ENCODE measurements around the gene CMIP. TPM values are rescaled to one million over a fixed set of nuclear protein-coding genes. Genes with fewer than 3 reads are reported as not detected.

CMIP gene
- total RNA-seq, 1 experiment from 2014 or later, result 48.2 TPM

DNA sequence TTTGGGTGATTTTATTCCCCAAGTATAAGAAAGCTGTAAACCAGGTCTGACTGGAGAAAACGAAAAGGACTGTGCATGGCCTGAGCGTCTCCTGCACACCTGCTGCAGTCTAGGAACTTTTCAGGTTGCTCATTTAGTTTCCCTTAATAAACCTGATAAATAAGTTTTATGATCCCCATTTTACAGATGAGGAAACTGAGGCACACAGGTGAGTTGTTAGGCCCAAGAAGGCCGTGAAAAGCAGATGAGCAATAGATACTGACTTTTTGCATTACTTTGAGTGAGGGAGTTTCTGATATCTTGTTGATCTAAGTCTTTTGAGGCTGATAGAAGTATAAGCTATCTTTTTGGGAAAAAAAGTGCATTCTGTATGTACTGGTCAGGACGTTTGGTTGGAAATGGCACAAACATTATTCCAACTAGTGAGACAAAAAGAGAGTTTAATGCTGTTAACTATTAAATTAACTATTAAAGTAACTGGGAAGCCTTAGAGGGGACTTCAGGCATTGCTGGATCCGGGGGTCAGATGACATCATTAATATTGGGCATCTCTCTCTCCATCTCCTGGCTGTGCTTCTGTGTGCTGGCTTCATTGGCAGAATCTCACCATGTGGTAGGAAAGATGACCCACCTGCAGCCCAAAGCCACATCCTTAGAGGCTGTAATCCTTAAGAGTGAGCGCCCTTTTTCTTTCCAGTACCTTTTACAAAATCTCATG, 163.4 kb downstream of the CMIP start:
- no peak overlapping the region for H3K56ac ChIP-seq (ENCODE audit: insufficient read length, low read depth, low read length)

More for the DNA sequence above, 163.4 kb downstream of the CMIP start:
- H3K9ac ChIP-seq (ENCODE audit: extremely low read depth, insufficient read length, low read length), result no peak overlapping the region
- no peak overlapping the region for H4K5ac ChIP-seq (ENCODE audit: insufficient read length, low read depth, low read length)
- no CpG with 5 or more reads among the region's 6 CpGs for WGBS (ENCODE audit: extremely low coverage, insufficient read length, low lambda C conversion rate)
- Mint-ChIP-seq H3K4me1 (peaks cover 27 to 34% of the 10 kb centered on the region in 2 experiments), H3K4me3 (no peak overlapping the region), H3K36me3 (ENCODE audit: insufficient read depth in 1 of 3, low read depth in 3 of 3) (peaks cover 0 to 21% (median 20%) of the 10 kb centered on the region in 3 experiments; a peak in 5 of 7 replicates), H3K9me3 (no peaks in the 10 kb centered on the region), H3K27me3 (ENCODE audit: low read depth) (no peaks in the 10 kb centered on the region), H3K27ac (peak overlapping the region in 2 of 3 experiments; percentile 42 to 77; a peak in 2 of 7 replicates)
- H2BK12ac ChIP-seq (ENCODE audit: insufficient read length, low read depth, low read length), result no peak overlapping the region
- no peaks in the 10 kb centered on the region for H4K20me1 ChIP-seq (ENCODE audit: control insufficient read depth, insufficient read depth, insufficient read length)
- H3K79me1 ChIP-seq (ENCODE audit: insufficient read depth, low read depth, low read length, poor library complexity, severe bottlenecking), result no peaks in the 10 kb centered on the region
- H2BK20ac ChIP-seq (ENCODE audit: low read depth, low read length, poor library complexity, severe bottlenecking), result no peak overlapping the region
- no peak overlapping the region for H3K18ac ChIP-seq (ENCODE audit: insufficient read length, low read depth, low read length)
- no peak overlapping the region for H2AK5ac ChIP-seq (ENCODE audit: insufficient read length, low read length)
- no peak overlapping the region for H3K27ac ChIP-seq (ENCODE audit: insufficient read length, low read depth, low read length)
- no peaks in the 10 kb centered on the region for H3K4me1 ChIP-seq (ENCODE audit: insufficient read depth, low read length)
- no peak overlapping the region for H2BK120ac ChIP-seq (ENCODE audit: low read depth, low read length, poor library complexity, severe bottlenecking)
- no peak overlapping the region for H4K91ac ChIP-seq (ENCODE audit: insufficient read length, low read depth, low read length)
- no peak overlapping the region for H2AFZ ChIP-seq (ENCODE audit: low read length)
- H3K23ac ChIP-seq (ENCODE audit: insufficient read length, low read depth, low read length), result no peak overlapping the region
- no peaks in the 10 kb centered on the region for H3K23me2 ChIP-seq (ENCODE audit: insufficient read length, low read depth, low read length, poor library complexity, severe bottlenecking)
- H3K4ac ChIP-seq (ENCODE audit: low read depth, low read length), result no peak overlapping the region
- no peak overlapping the region for H2BK15ac ChIP-seq (ENCODE audit: low read depth, low read length)
- H3K9me3 ChIP-seq (ENCODE audit: control insufficient read depth, low read depth, low read length), result no peaks in the 10 kb centered on the region
- H3T11ph ChIP-seq (ENCODE audit: low read length), result no peak overlapping the region
- H4K8ac ChIP-seq (replicated peaks; ENCODE audit: insufficient read length, low read depth, low read length), result no peak overlapping the region
- H3K79me2 ChIP-seq (ENCODE audit: insufficient read depth, low read length), result peaks cover 3% of the 10 kb centered on the region; the same call in 1 of the 2 replicates
- no peak overlapping the region for H3K14ac ChIP-seq (ENCODE audit: insufficient read depth, low read length)
- no peaks in the 10 kb centered on the region for H3K27me3 ChIP-seq (ENCODE audit: insufficient read depth, low read length)
- H3K4me2 ChIP-seq (ENCODE audit: insufficient read depth, insufficient read length, low read length), result no peak overlapping the region
- TF ChIP-seq, protein P1, sequence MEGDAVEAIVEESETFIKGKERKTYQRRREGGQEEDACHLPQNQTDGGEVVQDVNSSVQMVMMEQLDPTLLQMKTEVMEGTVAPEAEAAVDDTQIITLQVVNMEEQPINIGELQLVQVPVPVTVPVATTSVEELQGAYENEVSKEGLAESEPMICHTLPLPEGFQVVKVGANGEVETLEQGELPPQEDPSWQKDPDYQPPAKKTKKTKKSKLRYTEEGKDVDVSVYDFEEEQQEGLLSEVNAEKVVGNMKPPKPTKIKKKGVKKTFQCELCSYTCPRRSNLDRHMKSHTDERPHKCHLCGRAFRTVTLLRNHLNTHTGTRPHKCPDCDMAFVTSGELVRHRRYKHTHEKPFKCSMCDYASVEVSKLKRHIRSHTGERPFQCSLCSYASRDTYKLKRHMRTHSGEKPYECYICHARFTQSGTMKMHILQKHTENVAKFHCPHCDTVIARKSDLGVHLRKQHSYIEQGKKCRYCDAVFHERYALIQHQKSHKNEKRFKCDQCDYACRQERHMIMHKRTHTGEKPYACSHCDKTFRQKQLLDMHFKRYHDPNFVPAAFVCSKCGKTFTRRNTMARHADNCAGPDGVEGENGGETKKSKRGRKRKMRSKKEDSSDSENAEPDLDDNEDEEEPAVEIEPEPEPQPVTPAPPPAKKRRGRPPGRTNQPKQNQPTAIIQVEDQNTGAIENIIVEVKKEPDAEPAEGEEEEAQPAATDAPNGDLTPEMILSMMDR (conservative IDR thresholded peaks at IDR 0.05), result no peak
- no peak overlapping the region for H2BK5ac ChIP-seq (ENCODE audit: insufficient read length, low read length)
- DNase-seq, result no peak

Measured in H9 (cell line).